ENCODE data around the gene LGALSL. TPM values are rescaled to one million over a fixed set of nuclear protein-coding genes. Genes with fewer than 3 reads are reported as not detected.

Gene LGALSL
- total RNA-seq, 6 donors from 2014 or later, result 8.4 to 31.5 (median 21.1) TPM

DNA sequence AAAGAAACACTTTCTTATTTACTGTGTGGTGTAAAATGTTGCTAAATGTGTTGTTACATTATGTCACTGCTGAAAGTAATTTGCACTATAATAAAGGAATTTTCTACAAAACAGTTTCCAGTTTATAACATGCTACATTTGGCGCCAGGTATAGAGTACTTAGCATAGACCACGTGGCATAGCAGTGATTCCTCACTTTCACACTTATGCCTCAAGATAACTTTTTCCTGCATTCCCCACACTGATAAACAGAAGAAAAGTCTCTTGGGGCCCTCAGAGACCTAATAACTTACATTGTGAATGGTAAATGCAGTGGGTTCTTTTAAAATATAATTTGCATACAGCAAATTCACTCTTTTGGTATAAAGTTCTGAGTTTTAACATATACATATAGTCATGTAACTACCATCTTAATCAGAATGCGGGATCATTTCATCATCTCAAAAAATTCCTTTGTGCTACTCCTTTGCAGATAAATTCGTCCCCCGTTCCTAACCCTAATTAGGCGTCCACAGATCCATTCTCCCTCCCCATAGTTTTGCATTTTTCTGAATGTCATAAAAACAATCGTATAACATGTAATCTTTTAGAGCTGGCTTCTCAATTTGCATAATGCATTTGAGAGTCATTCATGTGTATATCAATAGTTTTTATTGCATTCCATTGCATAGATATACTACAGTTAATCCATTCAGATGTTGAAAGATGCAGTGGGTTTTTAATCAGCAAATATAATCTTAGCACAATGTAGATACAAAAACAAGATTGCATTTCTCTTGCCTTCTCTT lies 7.5 kb downstream of the LGALSL start:
- Histone ChIP-seq H3K4me1 (peaks cover 0 to 13% (median 2%) of the 10 kb centered on the region in 4 donors), H3K27ac (peak overlapping the region in 1 of 4 donors; percentile 17), H3K4me3 (no peak overlapping the region), H3K36me3 (peaks cover 2 to 33% (median 4%) of the 10 kb centered on the region in 4 donors), H3K27me3 (no peaks in the 10 kb centered on the region), H3K9me3 (no peaks in the 10 kb centered on the region)
- TF ChIP-seq EP300 (IDR thresholded peaks at IDR 0.05) (no peak), POLR2AphosphoS5 (IDR thresholded peaks at IDR 0.05) (no peak), POLR2A (IDR thresholded peaks at IDR 0.05) (no peak)
- TF ChIP-seq, protein P1, sequence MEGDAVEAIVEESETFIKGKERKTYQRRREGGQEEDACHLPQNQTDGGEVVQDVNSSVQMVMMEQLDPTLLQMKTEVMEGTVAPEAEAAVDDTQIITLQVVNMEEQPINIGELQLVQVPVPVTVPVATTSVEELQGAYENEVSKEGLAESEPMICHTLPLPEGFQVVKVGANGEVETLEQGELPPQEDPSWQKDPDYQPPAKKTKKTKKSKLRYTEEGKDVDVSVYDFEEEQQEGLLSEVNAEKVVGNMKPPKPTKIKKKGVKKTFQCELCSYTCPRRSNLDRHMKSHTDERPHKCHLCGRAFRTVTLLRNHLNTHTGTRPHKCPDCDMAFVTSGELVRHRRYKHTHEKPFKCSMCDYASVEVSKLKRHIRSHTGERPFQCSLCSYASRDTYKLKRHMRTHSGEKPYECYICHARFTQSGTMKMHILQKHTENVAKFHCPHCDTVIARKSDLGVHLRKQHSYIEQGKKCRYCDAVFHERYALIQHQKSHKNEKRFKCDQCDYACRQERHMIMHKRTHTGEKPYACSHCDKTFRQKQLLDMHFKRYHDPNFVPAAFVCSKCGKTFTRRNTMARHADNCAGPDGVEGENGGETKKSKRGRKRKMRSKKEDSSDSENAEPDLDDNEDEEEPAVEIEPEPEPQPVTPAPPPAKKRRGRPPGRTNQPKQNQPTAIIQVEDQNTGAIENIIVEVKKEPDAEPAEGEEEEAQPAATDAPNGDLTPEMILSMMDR (IDR thresholded peaks at IDR 0.05), result no peak
- no peak for ATAC-seq (ENCODE audit: low FRiP score in 2 of 2)
- no peak for DNase-seq
- 84 to 87% methylated on average over 7 of the region's 7 CpGs for WGBS, 2 donors

- no peak for ATAC-seq (ENCODE audit: low FRiP score in 2 of 2)
- no peak overlapping the region for H3K27ac ChIP-seq
- H3K27me3 ChIP-seq, result no peaks in the 10 kb centered on the region
- no peak for TF ChIP-seq POLR2A (IDR thresholded peaks at IDR 0.05)
- TF ChIP-seq, protein P1 (IDR thresholded peaks at IDR 0.05), result no peak
- no peak for TF ChIP-seq EP300 (IDR thresholded peaks at IDR 0.05)
- TF ChIP-seq POLR2AphosphoS5 (IDR thresholded peaks at IDR 0.05), result no peak
- peaks cover 0 to 13% (median 0%) of the 10 kb centered on the region in 4 donors for H3K4me1 ChIP-seq
- 91% methylated on average over 3 of the region's 3 CpGs for WGBS, 2 donors
- peaks cover under 1 to 26% (median 3%) of the 10 kb centered on the region in 4 donors for H3K36me3 ChIP-seq
- no peak for DNase-seq
- H3K9me3 ChIP-seq, result no peaks in the 10 kb centered on the region
- no peak overlapping the region for H3K4me3 ChIP-seq
Observed at GRCh38 chr2:64462171-64462570, 8.2 kb downstream of the LGALSL start.

DNA sequence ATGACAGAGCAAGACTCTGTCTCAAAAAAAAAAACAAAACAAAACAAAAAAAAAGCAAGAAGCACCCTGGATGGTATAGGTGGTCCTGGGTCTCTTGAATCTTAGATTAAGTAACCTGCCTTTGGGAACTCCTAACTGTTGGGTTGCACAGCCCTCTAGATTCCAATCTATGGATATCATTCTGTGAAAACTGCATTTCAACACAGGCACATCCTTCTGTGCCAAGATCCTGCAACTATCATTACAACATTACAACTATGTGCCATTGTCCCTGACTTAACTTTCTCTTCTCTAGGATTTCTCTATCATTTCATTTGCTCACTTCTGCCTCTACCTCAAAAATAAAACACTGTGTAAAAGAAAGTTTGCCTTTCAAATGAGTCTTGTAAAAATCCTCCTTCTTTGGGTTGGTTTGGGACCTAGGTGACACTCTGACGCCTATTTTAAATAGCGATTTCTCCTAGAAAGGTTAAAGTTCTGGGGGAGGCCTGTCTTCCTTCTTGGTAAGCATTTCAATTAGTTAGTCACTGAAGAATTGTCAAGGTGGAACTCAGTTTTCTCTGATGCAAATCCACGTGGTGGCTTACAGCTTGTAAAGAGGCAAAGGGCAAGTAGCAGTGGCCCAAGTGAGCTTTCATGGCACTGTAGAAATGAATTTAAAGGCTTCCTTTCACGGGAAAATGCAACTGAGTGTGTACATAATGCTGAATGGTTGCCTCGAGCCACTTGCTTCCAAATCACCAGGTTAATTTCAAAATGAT lies 9.2 kb downstream of the LGALSL start:
- Histone ChIP-seq H3K9me3 (no peaks in the 10 kb centered on the region), H3K36me3 (peaks cover 0 to 18% (median 2%) of the 10 kb centered on the region in 4 donors), H3K27me3 (no peaks in the 10 kb centered on the region), H3K27ac (no peak overlapping the region), H3K4me1 (peaks cover 0 to 13% (median 0%) of the 10 kb centered on the region in 4 donors), H3K4me3 (no peak overlapping the region)
- WGBS, 2 donors, result 73 to 88% methylated on average over 5 of the region's 5 CpGs
- ATAC-seq (ENCODE audit: low FRiP score in 2 of 2), result peak in 1 of 2 donors; percentile 48
- no peak for TF ChIP-seq POLR2A (IDR thresholded peaks at IDR 0.05)
- TF ChIP-seq EP300 (IDR thresholded peaks at IDR 0.05), result no peak
- TF ChIP-seq, protein P1 (IDR thresholded peaks at IDR 0.05), result no peak
- no peak for DNase-seq

- TF ChIP-seq, protein P1 (IDR thresholded peaks at IDR 0.05), result no peak
- TF ChIP-seq POLR2AphosphoS5 (IDR thresholded peaks at IDR 0.05) (no peak), EP300 (IDR thresholded peaks at IDR 0.05) (no peak), POLR2A (IDR thresholded peaks at IDR 0.05) (no peak)
- 90 to 92% methylated on average over 1 of the region's 1 CpG for WGBS, 2 donors
- no peak overlapping the region for H3K27ac ChIP-seq
- ATAC-seq (ENCODE audit: low FRiP score in 2 of 2), result peak in 1 of 2 donors; percentile 63
- H3K9me3 ChIP-seq, result no peaks in the 10 kb centered on the region
- H3K4me1 ChIP-seq, result peaks cover 0 to 13% (median 0%) of the 10 kb centered on the region in 4 donors
- no peak overlapping the region for H3K4me3 ChIP-seq
- DNase-seq, result no peak
- peaks cover 0 to 11% (median 0%) of the 10 kb centered on the region in 4 donors for H3K36me3 ChIP-seq
- no peaks in the 10 kb centered on the region for H3K27me3 ChIP-seq
Observed at GRCh38 chr2:64463781-64464180, 9.8 kb downstream of the LGALSL start.
